Transverse colon (tissue), 4 donors: ENCODE measurements around the gene ACOX2. TPM values are rescaled to one million over a fixed set of nuclear protein-coding genes. Genes with fewer than 3 reads are reported as not detected.

ENCODE experiments used
- DNase-seq: peaks from one replicate; pipeline ENCODE4 v3.0.0-alpha.2; 2019
- H3K27ac ChIP-seq, 4 donors: fragments of 200-600 bp; sonication (generic); 2 replicates each; pipeline ENCODE4 v1.5.1; 2016 to 2018; ENCODE audit warnings: inconsistent platforms in 4 of 4
- H3K27me3 ChIP-seq: fragments of 200-600 bp; sonication (generic); 2 replicates; pipeline ENCODE4 v1.5.1; 2017; ENCODE audit warnings: inconsistent platforms
- H3K36me3 ChIP-seq, 4 donors: fragments of 200-600 bp; sonication (generic); 2 replicates each; pipeline ENCODE4 v1.5.1; 2017 to 2019; ENCODE audit warnings: inconsistent platforms in 4 of 4
- H3K4me1 ChIP-seq, 4 donors: fragments of 200-600 bp; sonication (generic); 2 replicates each; pipeline ENCODE4 v1.5.1; 2017 to 2020; ENCODE audit warnings: inconsistent platforms in 4 of 4
- H3K4me3 ChIP-seq, 4 donors: fragments of 200-600 bp; sonication (generic); 1 replicate in 1 of 4; 2 replicates in 3 of 4; pipeline versions ENCODE4 v1.5.1 to v1.6.1; 2017 to 2019; ENCODE audit warnings: inconsistent platforms in 4 of 4
- H3K9me3 ChIP-seq, 2 donors: fragments of 200-600 bp; sonication (generic); 2 replicates each; pipeline ENCODE4 v1.5.1; 2017 to 2019; ENCODE audit warnings: inconsistent platforms in 2 of 2
- CTCF ChIP-seq, 5 experiments: fragments of 200-600 bp in 3 of 5; fragments of 450-650 bp in 2 of 5; sonication (generic) in 3 of 5; IDR thresholded peaks; 1 replicate in 2 of 5; 2 replicates in 3 of 5; pipeline ENCODE4 v1.5.1; 2016 to 2017; ENCODE audit warnings: antibody characterized with exemption in 5 of 5, inconsistent platforms in 3 of 5, mild to moderate bottlenecking in 2 of 5, moderate library complexity in 1 of 5
- EP300 ChIP-seq: sonication (generic); formaldehyde crosslinking; IDR thresholded peaks from one replicate; pipeline ENCODE4 v1.6.1; 2017; ENCODE audit warnings: antibody characterized with exemption, low read depth
- POLR2A ChIP-seq: fragments of 450-650 bp; IDR thresholded peaks from one replicate; pipeline ENCODE4 v1.6.1; 2016; ENCODE audit warnings: antibody characterized with exemption, mild to moderate bottlenecking, moderate library complexity
- POLR2AphosphoS5 ChIP-seq, 3 donors: sonication (generic); formaldehyde crosslinking; IDR thresholded peaks; one replicate each; pipeline ENCODE4 v1.6.1; 2016; ENCODE audit warnings: antibody characterized with exemption in 3 of 3
- WGBS, 2 donors: methylation state at CpG; one replicate each; pipeline ENCODE4 v1.1.5; 2018; ENCODE audit warnings: low coverage in 1 of 2; 5-methylcytosine and 5-hydroxymethylcytosine counted together
- in situ Hi-C, 4 donors: fragments of 200-750 bp; cut with MboI; loops; one replicate each; pipeline versions ENCODE4 v1.15.0 to v1.15.1; 2017; ENCODE audit warnings: low sequenced_read_pairs in 3 of 4, low pct_ligation_motif_present in 1 of 4, low pct_unique_long_range_greater_than_20kb in 1 of 4
- intact Hi-C: fragments of 100-400 bp; cut with DNase I; formaldehyde crosslinking; loops from one replicate; pipeline ENCODE4 v1.15.1; 2023; ENCODE audit warnings: low total_unique reads
- total RNA-seq, 4 donors: library from RNA; depleted of rRNA; stranded (reverse); fragments of >200 nt; gene quantifications; one replicate each; pipeline ENCODE4 v1.1.0, GENCODE V29; 2016

ACOX2 gene
- total RNA-seq, 4 donors from 2014 or later: 28.3 to 125 (median 37.9) TPM

- in situ Hi-C loops (loop anchor here in 2 of 4 donors (5.0 to 10.0 kb wide), 2 partner anchors 55 to 58 kb away; no protein-coding TSS in a partner anchor), intact Hi-C loops (loop anchor here (2.0 kb wide), 1 partner anchor 61 kb away; no protein-coding TSS in a partner anchor)
- WGBS, 2 donors: 98% methylated on average over 12 of the region's 12 CpGs; no CpG with 5 or more reads in 1 of the 2 donors
- no peak overlapping the region for H3K4me3 ChIP-seq
- TF ChIP-seq EP300: no peak
- no peak for TF ChIP-seq CTCF (IDR thresholded peaks at IDR 0.05)
- TF ChIP-seq POLR2A: no peak
- H3K4me1 ChIP-seq: peaks cover 0 to 9% (median under 1%) of the 10 kb centered on the region in 4 donors
- no peaks in the 10 kb centered on the region for H3K9me3 ChIP-seq
- H3K27ac ChIP-seq: no peak overlapping the region
- no peak for DNase-seq
- no peaks in the 10 kb centered on the region for H3K36me3 ChIP-seq
- H3K27me3 ChIP-seq: no peaks in the 10 kb centered on the region
These were observed 32.5 kb upstream of the ACOX2 start for GRCh38 chr3:58569287-58570001.

GRCh38 chr3:58568572-58569286, 31.7 kb upstream of the ACOX2 start:
- DNase-seq: peak; percentile 84
- Histone ChIP-seq H3K4me3 (no peak overlapping the region), H3K36me3 (no peaks in the 10 kb centered on the region), H3K27ac (no peak overlapping the region), H3K27me3 (no peaks in the 10 kb centered on the region), H3K9me3 (no peaks in the 10 kb centered on the region), H3K4me1 (peaks cover 0 to 9% (median under 1%) of the 10 kb centered on the region in 4 donors)
- TF ChIP-seq CTCF (IDR thresholded peaks at IDR 0.05): peak; percentile 90 to 96 (median 93)
- TF ChIP-seq EP300: no peak
- in situ Hi-C loops: no loop called here
- intact Hi-C loops: loop anchor here (2.0 kb wide), 1 partner anchor 62 kb away; no protein-coding TSS in a partner anchor
- WGBS, 2 donors: 18 to 26% methylated on average over 8 to 17 of the region's 17 CpGs

- peaks cover 0 to 3% (median 0%) of the 10 kb centered on the region in 4 donors for H3K4me1 ChIP-seq
- no peaks in the 10 kb centered on the region for H3K9me3 ChIP-seq
- no peak overlapping the region for H3K27ac ChIP-seq
- DNase-seq: no peak
- H3K36me3 ChIP-seq: no peaks in the 10 kb centered on the region
- WGBS, 2 donors: 89% methylated on average over 7 of the region's 7 CpGs; no CpG with 5 or more reads in 1 of the 2 donors
- no peak for TF ChIP-seq POLR2AphosphoS5 (IDR thresholded peaks at IDR 0.05)
- no peak for TF ChIP-seq POLR2A
- H3K27me3 ChIP-seq: no peaks in the 10 kb centered on the region
- intact Hi-C loops (no loop called here), in situ Hi-C loops (no loop called here)
- H3K4me3 ChIP-seq: no peak overlapping the region
These were observed 30.2 kb upstream of the ACOX2 start for GRCh38 chr3:58567251-58567515.

- no peak for DNase-seq
- WGBS, 2 donors: 67 to 100% methylated on average over 1 to 9 of the region's 9 CpGs
- intact Hi-C loops: no loop called here
- in situ Hi-C loops: no loop called here
- Histone ChIP-seq H3K9me3 (no peaks in the 10 kb centered on the region), H3K4me1 (peaks cover 0 to 3% (median 0%) of the 10 kb centered on the region in 4 donors), H3K36me3 (no peaks in the 10 kb centered on the region), H3K4me3 (no peak overlapping the region), H3K27ac (no peak overlapping the region), H3K27me3 (no peaks in the 10 kb centered on the region)
- TF ChIP-seq CTCF (IDR thresholded peaks at IDR 0.05) (no peak), POLR2A (no peak), POLR2AphosphoS5 (IDR thresholded peaks at IDR 0.05) (no peak), EP300 (no peak)
These were observed 29.6 kb upstream of the ACOX2 start for GRCh38 chr3:58566398-58567250.
